RWPE1 (cell line): ENCODE results near the gene NFX1.
A peak's percentile ranks its signal among the peaks of the same experiment; 100 is the strongest.
"Not testable (repeated sequence)": the region's sequence is repeated elsewhere in the genome, so short reads cannot be mapped to it uniquely, and the experiment has no call there.

ENCODE experiments used
- CTCF ChIA-PET: fragments of 350-600 bp; sonication (Branson Sonifier 250); formaldehyde crosslinking; extraction: SDS; loops from one replicate; lab custom pipeline; 2021; lab: Yijun Ruan, JAX
- POLR2A ChIA-PET: fragments of 400-600 bp; formaldehyde crosslinking; extraction: SDS; loops from one replicate; lab custom pipeline; 2020; ENCODE audit warnings: antibody characterized with exemption; ENCODE audit not compliant: low non-redundant PET; lab: Yijun Ruan, JAX
- DNase-seq: peaks from one replicate; pipeline ENCODE4 v3.0.0; 2012; ENCODE audit warnings: low spot score
- H3K27ac ChIP-seq: fragments of 450-650 bp; 2 replicates; pipeline ENCODE4 v1.5.1; 2017
- CTCF ChIP-seq: fragments of 450-650 bp; conservative IDR thresholded peaks from 2 replicates; pipeline ENCODE4 v1.5.1; 2017; ENCODE audit warnings: low read depth, mild to moderate bottlenecking

The NFX1 gene

DNA sequence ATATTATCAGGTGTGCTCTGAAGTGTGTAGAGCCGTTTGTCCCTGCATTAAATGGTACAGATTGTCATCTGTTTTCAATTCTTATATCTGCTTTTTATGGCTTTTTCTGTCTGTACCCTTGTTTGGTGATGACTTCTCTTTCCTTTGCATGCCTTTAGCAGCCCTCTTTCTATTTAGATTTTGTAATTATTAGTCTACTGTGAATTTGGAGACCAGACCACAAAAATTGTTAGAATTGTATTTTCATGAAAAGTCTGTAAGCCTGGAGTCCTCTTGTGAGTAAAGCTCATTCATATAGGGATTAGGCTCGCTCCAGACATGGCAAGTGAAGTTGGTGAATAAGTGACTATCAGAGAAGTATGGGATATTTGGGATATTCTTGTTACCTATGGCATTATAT lies 41.7 kb downstream of the NFX1 start:
- no peak for DNase-seq
- ChIA-PET POLR2A (no interaction called here), CTCF (no interaction called here)
- H3K27ac ChIP-seq = no peak overlapping the region
- TF ChIP-seq CTCF = no peak

- CTCF ChIA-PET, POLR2A ChIA-PET, DNase-seq: not testable (repeated sequence)
- H3K27ac ChIP-seq = peak overlapping the region; percentile 22; the same call in 1 of the 2 replicates
Observed at GRCh38 chr9:33332956-33333355, 42.6 kb downstream of the NFX1 start.

- no peak for DNase-seq
- no peak for TF ChIP-seq CTCF
- peak overlapping the region; percentile 7; the same call in 1 of the 2 replicates for H3K27ac ChIP-seq
- ChIA-PET CTCF (no interaction called here), POLR2A (no interaction called here)
Observed at GRCh38 chr9:33340186-33340585, 49.9 kb downstream of the NFX1 start.

DNA sequence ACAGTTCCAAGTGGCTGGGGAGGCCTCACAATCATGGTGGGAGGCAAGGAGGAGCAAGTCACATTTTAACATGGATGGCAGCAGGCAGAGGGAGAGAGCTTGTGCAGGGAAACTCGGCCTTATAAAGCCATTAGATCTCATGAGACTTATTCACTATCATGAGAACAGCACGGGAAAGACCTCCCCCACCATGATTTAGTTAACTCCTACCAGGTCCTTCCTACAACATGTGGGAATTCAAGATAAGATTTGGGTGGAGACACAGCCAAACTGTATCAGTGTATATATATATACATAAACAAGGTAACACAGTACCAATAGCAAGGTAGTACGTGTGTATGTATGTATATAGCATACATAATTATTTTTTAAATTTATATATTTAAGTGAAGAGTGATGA lies 50.9 kb downstream of the NFX1 start:
- ChIA-PET POLR2A (no interaction called here), CTCF (no interaction called here)
- no peak overlapping the region for H3K27ac ChIP-seq
- DNase-seq = no peak
- TF ChIP-seq CTCF = no peak

- POLR2A ChIA-PET = no interaction called here
- DNase-seq = no peak
- CTCF ChIA-PET = interaction anchor here (0.6 kb wide), 1 partner anchor 31 kb away, joined by 3 read pairs; no protein-coding TSS in a partner anchor
- TF ChIP-seq CTCF = no peak
- no peak overlapping the region for H3K27ac ChIP-seq
Observed at GRCh38 chr9:33344145-33344544, 53.8 kb downstream of the NFX1 start.

DNA sequence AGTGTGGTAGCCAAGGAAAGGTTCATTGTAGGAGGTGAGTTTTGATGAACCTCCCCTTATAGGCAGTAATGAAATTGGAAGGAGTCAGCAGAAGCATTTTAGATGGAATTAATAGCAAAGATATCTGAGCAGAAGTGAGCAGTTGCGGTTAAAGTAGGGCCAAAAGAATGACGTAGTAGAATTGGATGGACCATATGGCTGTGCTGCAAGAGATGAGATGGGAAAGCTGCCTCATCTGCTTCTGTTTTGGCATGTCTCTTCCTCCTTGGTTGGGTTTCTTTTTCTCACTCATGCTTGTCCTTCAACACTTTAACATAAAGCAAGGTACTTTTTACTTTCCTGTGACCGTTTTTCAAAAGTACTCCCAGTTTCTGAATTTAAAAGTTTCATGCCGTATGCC lies 56.2 kb downstream of the NFX1 start:
- TF ChIP-seq CTCF = no peak
- CTCF ChIA-PET = no interaction called here
- H3K27ac ChIP-seq = no peak overlapping the region
- DNase-seq = no peak
- POLR2A ChIA-PET = no interaction called here

GRCh38 chr9:33348998-33349397 lies 58.7 kb downstream of the NFX1 start:
- DNase-seq = no peak
- CTCF ChIA-PET = no interaction called here
- no peak for TF ChIP-seq CTCF
- POLR2A ChIA-PET = no interaction called here
- H3K27ac ChIP-seq = no peak overlapping the region
